ENCODE data around the gene ZNF74.
"Not testable (repeated sequence)": the region's sequence is repeated elsewhere in the genome, so short reads cannot be mapped to it uniquely, and the experiment has no call there.

Gene ZNF74

DNA sequence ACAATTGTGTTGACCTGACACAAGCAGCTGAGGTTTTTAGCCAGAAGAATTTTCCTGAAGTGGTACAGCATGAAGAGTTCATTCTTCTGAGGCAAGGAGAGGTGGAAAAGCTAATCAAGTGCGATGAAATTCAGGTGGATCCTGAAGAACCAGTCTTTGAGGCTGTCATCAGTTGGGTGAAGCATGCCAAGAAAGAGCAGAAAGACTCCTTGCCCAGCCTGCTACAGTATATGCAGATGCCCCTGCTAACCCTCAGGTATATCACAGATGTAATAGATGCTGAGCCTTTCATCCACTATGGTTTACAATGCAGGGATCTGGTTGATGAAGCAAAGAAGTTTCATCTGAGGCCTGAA, 56.6 kb downstream of the ZNF74 start:
- DNase-seq: no peak

DNA sequence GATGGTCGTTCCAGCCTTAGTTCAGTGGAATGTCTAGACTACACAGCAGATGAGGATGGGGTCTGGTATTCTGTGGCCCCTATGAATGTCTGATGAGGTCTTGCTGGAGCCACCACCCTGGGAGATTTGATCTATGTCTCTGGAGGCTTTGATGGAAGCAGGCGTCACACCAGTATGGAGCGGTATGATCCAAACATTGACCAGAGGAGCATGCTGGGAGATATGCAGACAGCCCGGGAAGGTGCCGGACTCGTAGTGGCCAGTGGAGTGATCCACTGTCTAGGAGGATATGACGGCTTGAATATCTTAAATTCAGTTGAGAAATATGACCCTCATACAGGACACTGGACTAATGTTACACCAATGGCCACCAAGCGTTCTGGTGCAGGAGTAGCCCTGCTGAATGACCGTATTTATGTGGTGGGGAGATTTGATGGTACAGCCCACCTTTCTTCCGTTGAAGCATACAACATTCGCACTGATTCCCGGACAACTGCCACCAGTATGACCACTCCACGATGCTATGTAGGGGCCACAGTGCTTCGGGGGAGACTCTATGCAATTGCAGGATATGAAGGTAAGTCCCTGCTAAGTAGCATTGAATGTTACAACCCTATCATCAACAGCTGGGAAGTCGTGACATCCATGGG, 57.3 kb downstream of the ZNF74 start:
- not testable (repeated sequence) for DNase-seq

DNA sequence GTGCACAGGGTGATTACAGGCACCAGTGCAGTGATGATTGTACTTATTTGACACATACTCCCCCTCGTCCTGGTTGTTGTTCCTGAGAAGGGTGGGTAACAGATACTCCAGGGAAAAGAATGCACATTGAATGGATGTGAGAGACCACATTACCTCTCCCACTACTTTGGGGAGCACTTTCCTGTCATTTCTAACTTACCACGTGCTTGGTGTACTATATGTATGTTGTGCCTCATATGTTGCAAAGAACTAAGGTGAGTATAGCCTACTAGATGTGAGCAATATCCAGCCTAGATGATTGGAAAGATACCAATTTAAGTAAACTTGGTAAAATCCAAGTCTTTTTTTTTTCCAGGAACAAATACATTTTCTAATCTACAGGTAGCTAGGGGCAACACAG, 58.0 kb downstream of the ZNF74 start:
- no peak for DNase-seq

DNA sequence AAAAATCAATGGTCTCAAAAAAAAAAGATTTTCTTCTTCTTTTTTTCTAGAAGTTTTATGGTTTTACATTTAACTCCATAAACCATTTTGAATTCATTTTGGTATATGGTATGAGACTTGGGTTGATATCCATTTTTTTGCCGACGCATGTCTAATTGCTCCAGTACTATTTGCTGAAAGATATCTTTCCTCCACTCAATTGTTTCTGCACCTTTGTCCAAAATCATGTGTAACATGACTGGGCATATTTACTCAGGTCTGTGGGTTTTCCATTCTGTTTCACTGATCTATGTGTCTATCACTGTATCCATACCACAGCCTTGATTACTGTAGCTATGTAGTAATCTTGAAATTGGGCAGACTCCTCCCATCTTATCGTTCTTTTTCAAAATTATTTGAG, 59.3 kb downstream of the ZNF74 start:
- DNase-seq: no peak

DNA sequence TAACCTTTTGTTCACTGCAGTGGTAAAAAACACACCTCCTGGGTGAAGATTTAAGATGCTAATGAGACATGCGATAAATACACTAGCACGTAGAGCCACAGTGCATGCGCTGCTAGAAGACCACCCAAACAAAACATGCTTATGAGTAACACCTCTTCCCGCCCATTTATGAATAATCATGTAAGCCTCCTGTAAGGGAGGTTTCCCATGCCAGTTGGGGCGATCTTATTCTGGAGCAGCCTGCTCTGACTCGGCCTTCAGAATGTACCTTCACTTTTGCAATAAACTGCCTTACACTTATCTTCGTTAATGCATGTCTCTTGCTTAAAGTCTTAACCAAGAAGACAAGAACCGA, 61.7 kb downstream of the ZNF74 start:
- DNase-seq: no peak

DNA sequence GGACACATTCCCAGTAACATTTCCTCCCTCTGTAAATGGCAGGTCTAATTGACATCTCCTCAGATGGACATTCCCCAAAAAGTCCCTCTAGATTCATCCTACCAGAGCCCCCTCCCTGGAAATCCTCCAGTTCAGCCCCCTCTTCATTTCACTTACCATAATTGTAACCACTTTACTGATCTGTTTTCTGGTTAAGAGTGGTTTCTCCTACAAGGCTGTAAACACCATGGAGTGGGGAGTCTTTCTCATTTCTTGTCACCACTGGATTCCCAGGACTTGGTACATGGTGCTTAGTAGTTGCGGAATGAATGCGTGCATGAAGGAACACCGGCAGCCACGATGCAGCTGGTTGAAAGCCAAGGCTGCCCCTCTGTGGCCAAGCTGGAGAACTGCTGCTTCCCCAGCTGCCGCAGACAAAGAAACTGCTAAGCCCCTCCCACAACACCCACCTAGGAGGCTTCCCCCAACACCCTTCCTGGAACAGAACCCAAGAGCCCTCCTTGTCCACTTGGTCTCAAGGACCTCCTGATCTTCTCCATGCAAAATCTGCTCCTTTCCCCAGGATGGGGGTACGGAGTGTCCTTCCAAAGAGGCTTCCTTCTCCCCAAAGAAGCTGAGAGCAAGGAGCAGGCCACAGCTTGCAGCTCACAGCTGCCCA, 62.2 kb downstream of the ZNF74 start:
- DNase-seq: peak; percentile 81 to 82

DNA sequence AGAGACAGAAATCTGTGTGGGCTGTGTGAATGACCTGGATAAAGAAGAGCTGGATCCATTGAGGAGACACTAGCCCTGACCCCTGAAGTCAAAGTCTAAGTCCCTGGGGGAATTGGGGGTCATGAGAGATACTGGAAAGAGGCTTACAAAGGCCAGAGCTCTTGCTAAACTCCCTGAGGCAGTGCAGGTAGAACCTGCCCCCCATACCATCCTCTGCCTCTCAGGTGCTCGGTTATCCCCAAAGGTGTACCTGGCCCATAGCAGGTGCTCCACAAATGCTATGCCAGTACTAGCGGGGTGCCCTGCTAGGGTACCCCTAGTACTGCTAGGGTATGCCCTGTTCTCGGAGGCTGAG, 62.7 kb downstream of the ZNF74 start:
- DNase-seq: no peak

DNA sequence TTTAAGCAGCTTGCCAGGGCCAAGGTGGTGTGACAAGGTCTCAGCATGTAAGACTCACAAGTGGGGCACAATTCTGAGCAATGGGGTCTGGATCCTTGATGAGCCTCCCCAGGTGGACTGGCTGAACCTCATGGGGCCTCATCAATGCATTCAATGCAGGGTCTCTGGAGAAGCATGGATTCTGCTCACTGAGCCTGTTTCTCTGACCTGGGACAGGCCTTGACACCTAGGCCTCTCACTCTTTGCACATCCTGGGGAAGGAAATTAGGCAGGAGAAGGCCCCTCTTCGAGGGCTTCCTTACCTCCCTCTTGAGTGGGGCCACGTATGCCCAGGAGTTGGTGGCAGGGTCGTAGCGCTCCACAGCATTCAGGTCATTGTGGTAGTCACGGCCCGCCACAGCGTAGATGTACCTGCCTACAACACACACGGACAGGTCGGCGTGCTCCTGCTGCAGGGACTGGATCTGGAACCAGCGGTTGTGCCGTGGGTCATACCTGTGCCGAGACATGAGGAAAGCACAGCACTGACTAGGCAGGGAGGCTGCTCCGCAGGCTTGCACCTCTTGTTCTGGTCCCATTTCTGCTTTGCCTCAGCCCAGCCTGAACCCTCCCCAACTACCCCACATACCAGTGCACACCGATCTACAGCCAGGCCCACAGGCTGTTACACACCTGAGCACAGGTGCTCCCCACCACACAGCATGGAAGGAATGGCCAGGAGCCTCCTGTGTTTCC, 63.7 kb downstream of the ZNF74 start:
- no peak for DNase-seq

All from CD4-positive, alpha-beta T cell treated with Interleukin-1 beta for 1 hour (primary cell).